Trophoblast cell (in vitro differentiated cells and primary cell): Measurements from ENCODE around the gene TMC6.
"Not testable (repeated sequence)": the region's sequence is repeated elsewhere in the genome, so short reads cannot be mapped to it uniquely, and the experiment has no call there.

Source experiments
- DNase-seq, 2 donors: peaks; one replicate each; pipeline ENCODE4 v3.0.0-alpha.2; 2016
- H2AFZ ChIP-seq: 2 replicates; pipeline ENCODE4 v1.6.1; 2013; ENCODE audit warnings: low read length, moderate library complexity, mild to moderate bottlenecking; ENCODE audit not compliant: insufficient read depth, poor library complexity
- H2AK5ac ChIP-seq: 2 replicates; pipeline ENCODE4 v1.6.1; 2013; ENCODE audit warnings: mild to moderate bottlenecking, low read length
- H2BK120ac ChIP-seq: 2 replicates; pipeline ENCODE4 v1.6.1; 2013; ENCODE audit warnings: low read length, mild to moderate bottlenecking, moderate library complexity; ENCODE audit not compliant: insufficient read depth, poor library complexity
- H2BK12ac ChIP-seq: 2 replicates; pipeline ENCODE4 v1.6.1; 2013; ENCODE audit warnings: mild to moderate bottlenecking, low read length, moderate library complexity
- H2BK5ac ChIP-seq: 2 replicates; pipeline ENCODE4 v1.6.1; 2013; ENCODE audit warnings: low read length, low read depth, moderate library complexity, mild to moderate bottlenecking; ENCODE audit not compliant: poor library complexity
- H3K14ac ChIP-seq: 2 replicates; pipeline ENCODE4 v1.6.1; 2013; ENCODE audit warnings: mild to moderate bottlenecking, low read length
- H3K18ac ChIP-seq: 2 replicates; pipeline ENCODE4 v1.6.1; 2013; ENCODE audit warnings: mild to moderate bottlenecking, low read length
- H3K23ac ChIP-seq: 2 replicates; pipeline ENCODE4 v1.6.1; 2013; ENCODE audit warnings: low read length
- H3K27ac ChIP-seq: 2 replicates; pipeline ENCODE4 v1.5.1; 2013; ENCODE audit warnings: low read depth, mild to moderate bottlenecking, inconsistent platforms, low read length, moderate library complexity
- H3K27me3 ChIP-seq: 2 replicates; pipeline ENCODE4 v1.6.1; 2013; ENCODE audit warnings: inconsistent platforms, mild to moderate bottlenecking, low read length, moderate library complexity; ENCODE audit not compliant: insufficient read depth
- H3K36me3 ChIP-seq, 2 experiments: 1 replicate in 1 of 2; 2 replicates in 1 of 2; pipeline ENCODE4 v1.6.1; 2013; ENCODE audit warnings: low read length in 2 of 2, mild to moderate bottlenecking in 2 of 2, moderate library complexity in 1 of 2; ENCODE audit not compliant: insufficient read depth in 2 of 2, control insufficient read depth in 1 of 2
- H3K4ac ChIP-seq: 2 replicates; pipeline ENCODE4 v1.6.1; 2013; ENCODE audit warnings: low read depth, mild to moderate bottlenecking, low read length, moderate library complexity
- H3K4me1 ChIP-seq, 2 experiments: 1 replicate in 1 of 2; 2 replicates in 1 of 2; pipeline ENCODE4 v1.6.1; 2013; ENCODE audit warnings: low read length in 2 of 2, mild to moderate bottlenecking in 2 of 2, moderate library complexity in 1 of 2; ENCODE audit not compliant: insufficient read depth in 2 of 2, control insufficient read depth in 1 of 2
- H3K4me2 ChIP-seq: 2 replicates; pipeline ENCODE4 v1.6.1; 2013; ENCODE audit warnings: inconsistent platforms, mild to moderate bottlenecking, low read length, moderate library complexity
- H3K4me3 ChIP-seq: 2 replicates; pipeline ENCODE4 v1.5.1; 2013; ENCODE audit warnings: mild to moderate bottlenecking, low read depth, low read length, inconsistent platforms
- H3K79me1 ChIP-seq: one replicate; pipeline ENCODE4 v1.6.1; 2013; ENCODE audit warnings: low read length
- H3K79me2 ChIP-seq: 2 replicates; pipeline ENCODE4 v1.6.1; 2013; ENCODE audit warnings: low read length, mild to moderate bottlenecking; ENCODE audit not compliant: control insufficient read depth, insufficient read depth, poor library complexity
- H3K9ac ChIP-seq: 2 replicates; pipeline ENCODE4 v1.6.1; 2013; ENCODE audit warnings: mild to moderate bottlenecking, low read length
- H3K9me3 ChIP-seq: 2 replicates; pipeline ENCODE4 v1.6.1; 2013; ENCODE audit warnings: low read depth, mild to moderate bottlenecking, control low read depth, inconsistent platforms, low read length; ENCODE audit not compliant: insufficient read depth
- H4K12ac ChIP-seq: 2 replicates; pipeline ENCODE4 v1.6.1; 2013; ENCODE audit warnings: low read depth, mild to moderate bottlenecking, low read length, moderate library complexity
- H4K8ac ChIP-seq: 2 replicates; pipeline ENCODE4 v1.6.1; 2013; ENCODE audit warnings: low read depth, mild to moderate bottlenecking, low read length, moderate library complexity
- H4K91ac ChIP-seq: one replicate; pipeline ENCODE4 v1.6.1; 2013; ENCODE audit warnings: low read depth, mild to moderate bottlenecking, low read length, moderate library complexity
- WGBS: extraction: QIAGEN DNeasy Blood & Tissue Kit; methylation state at CpG from one replicate; pipeline ENCODE4 v1.1.7; 2013; ENCODE audit warnings: missing lambda C conversion rate; ENCODE audit not compliant: insufficient read length, insufficient coverage; ENCODE audit errors: extremely low coverage; 5-methylcytosine and 5-hydroxymethylcytosine counted together

Gene TMC6

DNA sequence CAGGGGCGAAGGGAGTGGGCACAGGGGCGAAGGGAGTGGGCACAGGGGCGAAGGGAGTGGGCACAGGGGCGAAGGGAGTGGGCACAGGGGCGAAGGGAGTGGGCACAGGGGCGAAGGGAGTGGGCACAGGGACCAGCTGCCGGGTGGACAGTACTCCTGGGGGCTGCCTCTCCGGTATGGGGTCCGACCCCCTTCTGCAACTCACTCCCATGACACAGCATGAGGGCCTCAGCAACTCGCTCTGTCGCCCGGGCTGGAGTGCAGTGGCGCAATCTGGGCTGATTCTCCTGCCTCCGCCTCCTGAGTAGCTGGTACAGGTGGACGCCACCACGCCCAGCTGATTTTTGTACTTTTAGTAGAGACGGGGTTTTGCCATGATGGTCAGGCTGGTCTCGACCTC is 12.8 kb downstream of the TMC6 start:
- not testable (repeated sequence) for DNase-seq, H3K9me3 ChIP-seq, H3K14ac ChIP-seq, H3K4ac ChIP-seq, H4K91ac ChIP-seq, H4K12ac ChIP-seq, H2BK120ac ChIP-seq, H3K23ac ChIP-seq, H3K27me3 ChIP-seq, H2AFZ ChIP-seq, H3K9ac ChIP-seq, H3K4me3 ChIP-seq, H2BK12ac ChIP-seq, H3K79me2 ChIP-seq, H3K4me2 ChIP-seq, H3K18ac ChIP-seq, H3K79me1 ChIP-seq, H3K27ac ChIP-seq, H2AK5ac ChIP-seq, H4K8ac ChIP-seq, H3K4me1 ChIP-seq, H2BK5ac ChIP-seq
- no CpG with 5 or more reads among the region's 18 CpGs for WGBS
- H3K36me3 ChIP-seq = peaks cover 56 to 62% of the 10 kb centered on the region in 2 experiments

DNA sequence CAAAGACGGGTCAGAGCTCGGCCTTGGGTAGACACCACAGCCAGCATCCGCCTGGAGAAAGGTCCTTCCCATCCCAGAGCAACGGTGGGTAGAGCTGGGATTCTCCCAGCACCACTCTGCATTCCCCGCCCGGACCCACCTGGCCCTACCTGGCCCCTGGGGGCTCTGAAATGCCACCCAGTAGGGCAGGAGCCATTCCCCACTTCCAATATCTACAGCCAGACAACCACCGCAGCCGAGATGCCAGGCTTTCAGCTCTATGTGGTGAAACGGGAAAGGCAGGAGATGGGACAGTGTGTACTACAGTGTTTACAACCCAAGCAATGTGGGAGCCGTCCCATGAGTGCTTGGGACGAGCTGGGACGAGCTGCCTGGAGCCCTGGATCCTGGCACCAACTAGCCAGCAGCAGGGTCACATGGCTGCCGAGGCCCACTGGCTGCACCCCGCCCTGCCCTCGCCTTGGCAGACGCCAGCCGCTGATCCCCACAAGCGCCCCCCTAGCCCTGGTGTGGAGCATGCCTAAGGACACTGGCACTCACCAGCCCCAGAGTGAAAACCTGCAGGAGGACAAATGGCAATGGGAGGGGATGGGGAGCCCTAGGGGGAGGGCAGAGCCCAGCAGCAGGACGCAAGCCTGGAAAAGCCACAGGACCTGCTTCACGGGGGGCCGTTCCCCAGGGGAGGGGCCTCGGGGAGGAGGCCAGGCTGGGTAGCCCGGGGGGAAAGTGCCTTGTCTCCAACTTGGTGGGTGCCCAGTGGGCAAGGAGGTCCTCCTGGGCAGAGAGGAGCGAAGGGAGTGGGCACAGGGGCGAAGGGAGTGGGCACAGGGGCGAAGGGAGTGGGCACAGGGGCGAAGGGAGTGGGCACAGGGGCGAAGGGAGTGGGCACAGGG is 13.5 kb downstream of the TMC6 start:
- Histone ChIP-seq H2AFZ (no peak overlapping the region), H2AK5ac (no peak overlapping the region), H3K4me2 (no peak overlapping the region), H3K9ac (no peak overlapping the region), H4K12ac (no peak overlapping the region), H3K4me1 (no peaks in the 10 kb centered on the region), H2BK120ac (no peak overlapping the region), H3K9me3 (peaks cover 2% of the 10 kb centered on the region), H4K91ac (no peak overlapping the region), H2BK5ac (no peak overlapping the region), H3K23ac (no peak overlapping the region), H3K36me3 (peaks cover 58 to 64% of the 10 kb centered on the region in 2 experiments), H3K27ac (no peak overlapping the region), H3K4me3 (no peak overlapping the region), H3K79me1 (no peaks in the 10 kb centered on the region), H3K27me3 (no peaks in the 10 kb centered on the region), H3K79me2 (no peaks in the 10 kb centered on the region), H3K14ac (no peak overlapping the region), H3K18ac (no peak overlapping the region), H2BK12ac (no peak overlapping the region), H4K8ac (no peak overlapping the region), H3K4ac (no peak overlapping the region)
- no CpG with 5 or more reads among the region's 28 CpGs for WGBS
- no peak for DNase-seq

DNA sequence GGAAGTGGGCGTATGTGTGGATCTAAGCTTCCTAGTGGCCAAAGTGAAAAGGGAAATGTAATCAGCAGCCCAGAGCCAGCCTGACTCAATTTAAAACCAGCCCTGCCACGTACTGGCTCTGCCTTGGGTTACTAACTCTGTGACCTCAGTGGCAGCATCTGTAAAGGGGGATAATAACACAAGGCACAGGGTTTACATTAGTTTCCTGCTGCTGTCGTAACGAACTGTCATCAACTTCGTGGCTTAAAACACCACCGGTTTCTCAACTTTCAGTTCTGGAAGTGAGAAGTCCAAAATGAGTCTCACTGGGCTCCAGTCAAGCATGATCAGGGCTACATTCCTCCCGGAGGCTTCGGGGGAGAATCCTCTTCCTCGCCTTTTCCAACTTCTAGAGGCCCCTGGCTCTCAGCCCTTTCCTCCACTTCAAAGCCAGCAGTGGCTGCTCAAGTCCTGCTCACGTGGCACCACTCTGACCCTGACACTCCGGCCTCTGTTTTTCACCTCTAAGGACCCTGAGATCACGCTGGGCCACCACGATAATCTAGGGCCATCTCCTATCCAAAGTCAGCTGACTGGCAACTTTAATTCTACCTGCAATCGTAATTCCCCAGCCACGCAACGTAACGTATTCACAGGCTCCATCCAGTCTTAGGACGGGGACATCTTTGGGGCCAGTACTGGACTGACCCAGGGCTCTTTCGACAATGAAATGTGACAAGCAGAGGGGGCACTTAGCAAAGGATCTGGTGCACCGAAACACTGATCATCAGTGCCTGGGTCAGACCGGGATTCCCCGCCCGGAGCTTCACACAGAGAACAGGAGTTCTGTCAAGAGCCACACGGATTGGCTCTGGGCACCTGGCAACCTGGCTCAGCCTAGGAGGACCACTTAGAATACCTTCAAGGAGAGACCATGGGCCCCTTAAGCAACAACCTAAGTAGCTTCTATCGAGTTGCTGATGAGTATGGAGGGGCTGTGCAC is 14.5 kb downstream of the TMC6 start:
- Histone ChIP-seq H4K91ac (no peak overlapping the region), H3K4me2 (no peak overlapping the region), H3K27ac (no peak overlapping the region), H2BK120ac (no peak overlapping the region), H2BK5ac (no peak overlapping the region), H3K14ac (no peak overlapping the region), H2AFZ (no peak overlapping the region), H3K18ac (no peak overlapping the region), H3K4me1 (no peaks in the 10 kb centered on the region), H4K8ac (no peak overlapping the region), H2BK12ac (no peak overlapping the region), H3K4me3 (no peak overlapping the region), H3K79me2 (no peaks in the 10 kb centered on the region), H3K9ac (no peak overlapping the region), H3K4ac (no peak overlapping the region), H4K12ac (no peak overlapping the region), H3K27me3 (no peaks in the 10 kb centered on the region), H2AK5ac (no peak overlapping the region), H3K36me3 (peaks cover 63 to 65% of the 10 kb centered on the region in 2 experiments), H3K79me1 (no peaks in the 10 kb centered on the region), H3K23ac (no peak overlapping the region), H3K9me3 (peaks cover 2% of the 10 kb centered on the region)
- no CpG with 5 or more reads among the region's 25 CpGs for WGBS
- DNase-seq = no peak

DNA sequence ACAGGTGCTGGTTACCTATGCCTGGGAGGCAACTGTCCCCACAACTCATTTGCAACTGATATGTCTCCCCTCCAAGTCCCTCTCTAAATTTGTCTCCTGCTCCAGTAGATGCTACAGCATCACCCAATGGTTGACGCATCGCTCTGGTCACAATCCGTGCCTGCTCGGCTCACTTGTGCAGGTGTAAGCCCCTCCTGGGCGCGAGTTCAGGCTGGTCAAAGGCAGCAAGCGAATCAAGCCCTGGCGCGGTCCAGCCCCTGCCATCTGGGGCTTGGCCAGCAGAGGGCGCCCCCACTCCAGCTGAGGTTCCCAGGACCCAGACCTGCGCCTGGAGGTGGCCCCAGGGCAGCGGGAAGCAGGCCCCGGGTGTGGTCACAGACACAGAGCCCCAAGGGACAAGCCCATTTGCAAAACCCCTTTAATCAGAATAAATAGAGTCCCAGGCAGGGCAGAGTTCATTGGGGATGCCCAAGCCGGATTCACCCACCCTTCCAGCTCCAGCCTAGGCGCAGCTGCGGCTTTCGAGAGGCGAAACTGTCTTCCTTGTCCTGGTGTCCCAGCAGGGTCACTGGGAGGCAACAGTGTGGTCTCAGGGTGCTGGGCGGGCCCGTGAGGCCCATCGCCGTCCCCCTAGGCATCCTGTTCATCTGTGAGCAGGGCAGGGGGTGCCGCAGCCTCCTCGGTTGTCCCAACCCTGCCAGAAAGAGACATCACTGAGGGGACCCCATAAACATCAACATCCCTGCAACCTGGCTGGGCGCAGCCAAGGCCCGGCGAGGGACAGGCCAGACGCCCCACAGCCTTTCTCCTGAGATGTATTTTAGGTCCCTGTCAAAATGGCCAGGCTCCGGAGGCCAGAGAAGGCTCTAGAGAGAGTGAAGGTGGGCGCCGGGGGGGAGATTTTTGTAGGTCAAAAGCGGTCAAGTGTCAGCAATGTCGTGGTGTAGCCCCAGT is 15.8 kb downstream of the TMC6 start:
- Histone ChIP-seq H4K91ac (no peak overlapping the region), H3K23ac (no peak overlapping the region), H3K4me2 (no peak overlapping the region), H3K36me3 (peaks cover 58 to 64% of the 10 kb centered on the region in 2 experiments), H2BK5ac (no peak overlapping the region), H3K18ac (no peak overlapping the region), H3K14ac (no peak overlapping the region), H3K27me3 (no peaks in the 10 kb centered on the region), H3K4me1 (no peaks in the 10 kb centered on the region), H3K9ac (no peak overlapping the region), H3K27ac (no peak overlapping the region), H2AFZ (no peak overlapping the region), H4K8ac (no peak overlapping the region), H2AK5ac (no peak overlapping the region), H3K79me2 (no peaks in the 10 kb centered on the region), H4K12ac (no peak overlapping the region), H2BK120ac (no peak overlapping the region), H3K4me3 (no peak overlapping the region), H3K4ac (no peak overlapping the region), H2BK12ac (no peak overlapping the region), H3K79me1 (no peaks in the 10 kb centered on the region), H3K9me3 (peaks cover 2% of the 10 kb centered on the region)
- WGBS = no CpG with 5 or more reads among the region's 33 CpGs
- peak; percentile 66 to 85 for DNase-seq
